HepG2 (cell line): ENCODE measurements around the gene THPO. TPM values are rescaled to one million over a fixed set of nuclear protein-coding genes. Genes with fewer than 3 reads are reported as not detected.

ENCODE experiments used
- ATAC-seq: fragments of 200-7000 bp; cut with Tn5 transposase; 3 replicates; pipeline ENCODE4 v1.9.1; 2020; ENCODE audit warnings: mild to moderate bottlenecking, moderate library complexity
- BruUV-seq: library from RNA; stranded (reverse); fragments of 400-500 nt; replicated peaks from 2 replicates; lab custom pipeline; 2021; lab: Mats Ljungman, UMichigan
- CTCF ChIA-PET: fragments of 300-600 bp; formaldehyde crosslinking; extraction: SDS; loops from one replicate; lab custom pipeline; 2021; ENCODE audit warnings: low total read pairs, inconsistent platforms, low intra/inter-chr PET ratio; lab: Yijun Ruan, JAX
- POLR2A ChIA-PET: fragments of 350-600 bp; sonication (Branson Sonifier 250); formaldehyde crosslinking; loops from one replicate; lab custom pipeline; 2020; ENCODE audit warnings: antibody characterized with exemption, inconsistent platforms; lab: Yijun Ruan, JAX
- DNase-seq: peaks from one replicate; pipeline ENCODE4 v3.0.0-alpha.2; 2015; ENCODE audit warnings: low spot score
- FAIRE-seq: peaks from 3 replicates; lab custom pipeline; 2011; peaks lifted over from hg19 to GRCh38; lab: Jason Lieb, UNC
- H2AFZ ChIP-seq: one replicate; pipeline ENCODE4 v1.6.1; 2011; ENCODE audit warnings: low read length, inconsistent platforms
- H3K27ac ChIP-seq: fragments of 300-600 bp; 3 replicates; pipeline ENCODE4 v1.8.0; 2011; ENCODE audit warnings: mixed run types, mild to moderate bottlenecking, mixed read lengths, low read length, inconsistent platforms; ENCODE audit not compliant: insufficient read depth; ENCODE audit errors: extremely low read length
- H3K27me3 ChIP-seq, 2 experiments: fragments of 200-600 bp in 1 of 2; 2 replicates in 1 of 2; 3 replicates in 1 of 2; pipeline versions ENCODE4 v1.6.0 to v1.8.0; 2011; ENCODE audit warnings: low read length in 2 of 2, mild to moderate bottlenecking in 2 of 2, moderate library complexity in 2 of 2, inconsistent platforms in 1 of 2; ENCODE audit not compliant: insufficient read depth in 2 of 2, control insufficient read depth in 1 of 2
- H3K36me3 ChIP-seq, 2 experiments: fragments of 200-600 bp in 1 of 2; replicated peaks in 1 of 2; 2 replicates in 1 of 2; 3 replicates in 1 of 2; pipeline versions ENCODE4 v1.5.1 to v1.8.0; 2011; ENCODE audit warnings: low read length in 2 of 2, inconsistent platforms in 1 of 2; ENCODE audit not compliant: insufficient read depth in 2 of 2, control insufficient read depth in 1 of 2
- H3K4me1 ChIP-seq: 2 replicates; pipeline ENCODE4 v1.5.1; 2012; ENCODE audit warnings: low read length, inconsistent platforms; ENCODE audit not compliant: insufficient read depth
- H3K4me2 ChIP-seq: 2 replicates; pipeline ENCODE4 v1.6.0; 2011; ENCODE audit warnings: low read depth, low read length, inconsistent platforms
- H3K4me3 ChIP-seq, 3 experiments: fragments of 200-600 bp in 1 of 3; sonication (generic), shearing (Covaris generic) in 1 of 3; replicated peaks in 1 of 3; 2 replicates each; pipeline ENCODE4 v1.5.1; 2011 to 2016; ENCODE audit warnings: low read length in 3 of 3, inconsistent platforms in 2 of 3, low read depth in 2 of 3, mild to moderate bottlenecking in 2 of 3, control low read depth in 1 of 3, mixed read lengths in 1 of 3; ENCODE audit not compliant: insufficient read depth in 1 of 3
- H3K79me2 ChIP-seq: one replicate; pipeline ENCODE4 v1.6.1; 2011; ENCODE audit warnings: low read length, inconsistent platforms; ENCODE audit not compliant: insufficient read depth
- H3K9ac ChIP-seq: 2 replicates; pipeline ENCODE4 v1.6.0; 2011; ENCODE audit warnings: mild to moderate bottlenecking, low read depth, low read length, inconsistent platforms; ENCODE audit not compliant: insufficient read depth
- H3K9me3 ChIP-seq: 2 replicates; pipeline ENCODE4 v1.5.1; 2012; ENCODE audit warnings: mild to moderate bottlenecking, low read length
- H4K20me1 ChIP-seq: 2 replicates; pipeline ENCODE4 v1.6.0; 2011; ENCODE audit warnings: inconsistent platforms, mild to moderate bottlenecking, low read length, moderate library complexity; ENCODE audit not compliant: insufficient read depth
- CEBPB ChIP-seq: IDR thresholded peaks from 2 replicates; pipeline ENCODE4 v1.6.1; 2011; ENCODE audit warnings: low read depth, low read length, improper control_type of control experiment, borderline replicate concordance
- RBFOX2 ChIP-seq: fragments of 200-400 bp; formaldehyde crosslinking; IDR thresholded peaks from 2 replicates; pipeline ENCODE4 v1.6.1; 2017; ENCODE audit warnings: low read depth, mild to moderate bottlenecking, low read length
- ZFP90 ChIP-seq: sonication (generic); formaldehyde crosslinking; IDR thresholded peaks from 2 replicates; pipeline ENCODE4 v1.8.0; 2022; ENCODE audit warnings: missing genetic modification reagents, mild to moderate bottlenecking, inconsistent platforms, borderline replicate concordance
- ZNF713 ChIP-seq: sonication (generic); formaldehyde crosslinking; IDR thresholded peaks from 2 replicates; pipeline ENCODE4 v1.4.0; 2020; ENCODE audit warnings: mild to moderate bottlenecking, missing genetic modification reagents
- ZNF768 ChIP-seq: sonication (generic); formaldehyde crosslinking; IDR thresholded peaks from 2 replicates; pipeline ENCODE4 v1.4.0; 2020; ENCODE audit warnings: missing genetic modification reagents
- WGBS: methylation state at CpG from one replicate; pipeline ENCODE4 v1.1.6; 2017; ENCODE audit warnings: low lambda C conversion rate; 5-methylcytosine and 5-hydroxymethylcytosine counted together
- in situ Hi-C: cut with HindIII; loops from 2 replicates; pipeline ENCODE4 v1.10.0; 2017; ENCODE audit warnings: low pct_unique_long_range_greater_than_20kb; ENCODE audit not compliant: extremely low pct_ligation_motif_present
- intact Hi-C: fragments of 100-400 bp; cut with micrococcal nuclease; formaldehyde crosslinking; loops from one replicate; pipeline ENCODE4 v1.10.0; 2022; ENCODE audit not compliant: unreplicated experiment
- polyA plus RNA-seq, 8 experiments: library from polyadenylated mRNA; depleted of rRNA in 3 of 8; stranded (reverse) in 7 of 8; unstranded in 1 of 8; fragments of >200 nt; fragmentation: Illumina TruSeq in 4 of 8; extraction: Trizol in 4 of 8; gene quantifications; 2 replicates each; pipeline versions ENCODE4 v1.2.1 to v1.2.3, GENCODE V29; 2011 to 2016; ENCODE audit warnings: low read depth in 4 of 8, missing spikeins in 1 of 8, mixed read lengths in 1 of 8; ENCODE audit not compliant: insufficient read depth in 1 of 8
- total RNA-seq, 5 experiments: library from RNA; depleted of rRNA; stranded (reverse); fragments of >200 nt; fragmentation: Illumina TruSeq; extraction: Trizol; gene quantifications; 2 replicates each; pipeline ENCODE4 v1.2.3, GENCODE V29; 2016; ENCODE audit warnings: low read depth in 1 of 5
- TF ChIP-seq, protein P1 (sequence below): sonication (generic); formaldehyde crosslinking; IDR thresholded peaks from 2 replicates; pipeline ENCODE4 v1.5.0; 2020; ENCODE audit warnings: mild to moderate bottlenecking, missing genetic modification reagents

Gene THPO
- total and polyA plus RNA-seq, 2 of the 13 experiments (the other 11 are each of a cell fraction or from before 2014, with no cell fraction given) = 2.8 to 4.8 TPM

DNA sequence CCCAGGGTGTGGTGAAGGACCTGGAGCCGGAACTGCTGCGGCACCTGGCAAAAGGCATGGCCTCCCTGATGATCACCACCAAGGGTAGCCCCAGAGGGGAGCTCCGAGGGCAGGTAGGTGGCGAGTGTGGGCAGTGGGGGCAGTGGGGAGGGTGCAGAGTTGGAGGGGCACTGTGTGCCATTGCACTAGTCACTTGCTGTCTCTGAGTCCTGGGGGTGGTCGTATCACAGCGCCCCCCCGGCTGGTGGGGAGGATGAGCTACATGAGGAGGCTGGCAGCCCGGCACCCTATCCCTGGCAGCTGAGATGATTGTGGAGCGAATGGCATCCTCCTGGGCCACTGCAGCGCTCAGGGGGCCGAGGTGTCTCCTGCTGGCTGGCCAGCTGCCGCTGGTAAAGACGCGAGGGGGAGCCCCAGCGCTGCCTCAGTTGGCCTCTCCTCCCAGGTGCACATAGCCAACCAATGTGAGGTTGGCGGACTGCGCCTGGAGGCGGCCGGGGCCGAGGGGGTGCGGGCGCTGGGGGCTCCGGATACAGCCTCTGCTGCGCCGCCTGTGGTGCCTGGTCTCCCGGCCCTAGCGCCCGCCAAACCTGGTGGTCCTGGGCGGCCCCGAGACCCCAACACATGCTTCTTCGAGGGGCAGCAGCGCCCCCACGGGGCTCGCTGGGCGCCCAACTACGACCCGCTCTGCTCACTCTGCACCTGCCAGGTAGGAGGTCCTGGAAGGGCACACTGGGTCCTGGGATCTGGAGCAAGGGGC, 8.2 kb upstream of the THPO start:
- no peak for ATAC-seq
- H3K27me3 ChIP-seq = no peaks in the 10 kb centered on the region
- no peak overlapping the region for H2AFZ ChIP-seq
- H3K4me2 ChIP-seq = no peak overlapping the region
- BruUV-seq = no TSS peak
- FAIRE-seq = no peak
- in situ Hi-C loops = no loop called here
- DNase-seq = no peak
- ChIA-PET POLR2A (no interaction called here), CTCF (no interaction called here)
- H3K9ac ChIP-seq = no peak overlapping the region
- no peaks in the 10 kb centered on the region for H4K20me1 ChIP-seq
- no peaks in the 10 kb centered on the region for H3K9me3 ChIP-seq
- intact Hi-C loops = no loop called here
- H3K27ac ChIP-seq = no peak overlapping the region
- no peak for TF ChIP-seq ZNF713 (CRISPR knock-in tag)
- TF ChIP-seq, protein P1, sequence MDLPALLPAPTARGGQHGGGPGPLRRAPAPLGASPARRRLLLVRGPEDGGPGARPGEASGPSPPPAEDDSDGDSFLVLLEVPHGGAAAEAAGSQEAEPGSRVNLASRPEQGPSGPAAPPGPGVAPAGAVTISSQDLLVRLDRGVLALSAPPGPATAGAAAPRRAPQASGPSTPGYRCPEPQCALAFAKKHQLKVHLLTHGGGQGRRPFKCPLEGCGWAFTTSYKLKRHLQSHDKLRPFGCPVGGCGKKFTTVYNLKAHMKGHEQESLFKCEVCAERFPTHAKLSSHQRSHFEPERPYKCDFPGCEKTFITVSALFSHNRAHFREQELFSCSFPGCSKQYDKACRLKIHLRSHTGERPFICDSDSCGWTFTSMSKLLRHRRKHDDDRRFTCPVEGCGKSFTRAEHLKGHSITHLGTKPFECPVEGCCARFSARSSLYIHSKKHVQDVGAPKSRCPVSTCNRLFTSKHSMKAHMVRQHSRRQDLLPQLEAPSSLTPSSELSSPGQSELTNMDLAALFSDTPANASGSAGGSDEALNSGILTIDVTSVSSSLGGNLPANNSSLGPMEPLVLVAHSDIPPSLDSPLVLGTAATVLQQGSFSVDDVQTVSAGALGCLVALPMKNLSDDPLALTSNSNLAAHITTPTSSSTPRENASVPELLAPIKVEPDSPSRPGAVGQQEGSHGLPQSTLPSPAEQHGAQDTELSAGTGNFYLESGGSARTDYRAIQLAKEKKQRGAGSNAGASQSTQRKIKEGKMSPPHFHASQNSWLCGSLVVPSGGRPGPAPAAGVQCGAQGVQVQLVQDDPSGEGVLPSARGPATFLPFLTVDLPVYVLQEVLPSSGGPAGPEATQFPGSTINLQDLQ (CRISPR knock-in tag) = no peak
- no peak for TF ChIP-seq CEBPB
- no peak for TF ChIP-seq ZFP90 (CRISPR knock-in tag)
- TF ChIP-seq RBFOX2 = peak; percentile 44; the same call in 1 of the 2 replicates
- TF ChIP-seq ZNF768 (CRISPR knock-in tag) = peak; percentile 79; the same call in 1 of the 2 replicates
- H3K36me3 ChIP-seq = peaks cover 12 to 35% of the 10 kb centered on the region in 2 experiments; a peak in 4 of 5 replicates
- H3K4me3 ChIP-seq = no peak overlapping the region
- no peaks in the 10 kb centered on the region for H3K4me1 ChIP-seq
- no peaks in the 10 kb centered on the region for H3K79me2 ChIP-seq
- 97% methylated on average over 5 of the region's 37 CpGs for WGBS
